ENCODE measurements around the gene ULBP3. TPM values are rescaled to one million over a fixed set of nuclear protein-coding genes. Genes with fewer than 3 reads are reported as not detected.

ULBP3 gene
- total RNA-seq, 4 donors from 2014 or later: 2.4 to 31.7 (median 16.5) TPM

DNA sequence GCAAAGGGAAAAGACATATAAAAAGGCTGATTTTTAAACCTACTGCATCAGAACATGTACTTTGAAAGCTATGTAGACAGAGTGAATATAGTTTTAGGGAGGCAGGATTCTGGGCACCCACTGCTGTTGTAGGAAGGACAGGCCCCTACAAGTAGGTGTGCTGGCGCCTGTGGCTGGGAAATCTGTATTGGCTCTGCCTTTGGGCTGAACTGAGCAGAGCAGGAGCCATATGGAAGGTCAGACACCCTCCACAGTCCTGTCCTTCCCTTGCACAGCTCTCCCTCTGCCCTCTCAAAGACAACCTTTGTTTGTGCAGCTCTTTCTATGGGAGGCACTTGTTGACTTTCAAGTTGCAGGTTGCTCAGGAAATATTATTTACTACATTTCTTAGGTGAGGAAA is 18.4 kb upstream of the ULBP3 start:
- H3K27ac ChIP-seq: no peak overlapping the region
- 88 to 100% methylated on average over 1 of the region's 1 CpG for WGBS, 2 donors
- no peaks in the 10 kb centered on the region for H3K9me3 ChIP-seq
- no peaks in the 10 kb centered on the region for H3K4me1 ChIP-seq
- intact Hi-C loops (cut with DNase I): no loop called here
- no peaks in the 10 kb centered on the region for H3K27me3 ChIP-seq
- TF ChIP-seq POLR2A (IDR thresholded peaks at IDR 0.05): no peak
- TF ChIP-seq, protein P1, sequence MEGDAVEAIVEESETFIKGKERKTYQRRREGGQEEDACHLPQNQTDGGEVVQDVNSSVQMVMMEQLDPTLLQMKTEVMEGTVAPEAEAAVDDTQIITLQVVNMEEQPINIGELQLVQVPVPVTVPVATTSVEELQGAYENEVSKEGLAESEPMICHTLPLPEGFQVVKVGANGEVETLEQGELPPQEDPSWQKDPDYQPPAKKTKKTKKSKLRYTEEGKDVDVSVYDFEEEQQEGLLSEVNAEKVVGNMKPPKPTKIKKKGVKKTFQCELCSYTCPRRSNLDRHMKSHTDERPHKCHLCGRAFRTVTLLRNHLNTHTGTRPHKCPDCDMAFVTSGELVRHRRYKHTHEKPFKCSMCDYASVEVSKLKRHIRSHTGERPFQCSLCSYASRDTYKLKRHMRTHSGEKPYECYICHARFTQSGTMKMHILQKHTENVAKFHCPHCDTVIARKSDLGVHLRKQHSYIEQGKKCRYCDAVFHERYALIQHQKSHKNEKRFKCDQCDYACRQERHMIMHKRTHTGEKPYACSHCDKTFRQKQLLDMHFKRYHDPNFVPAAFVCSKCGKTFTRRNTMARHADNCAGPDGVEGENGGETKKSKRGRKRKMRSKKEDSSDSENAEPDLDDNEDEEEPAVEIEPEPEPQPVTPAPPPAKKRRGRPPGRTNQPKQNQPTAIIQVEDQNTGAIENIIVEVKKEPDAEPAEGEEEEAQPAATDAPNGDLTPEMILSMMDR (IDR thresholded peaks at IDR 0.05): no peak
- no peaks in the 10 kb centered on the region for H3K36me3 ChIP-seq
- H3K4me3 ChIP-seq (replicated peaks in 1 of 3): no peak overlapping the region
- no peak for DNase-seq

DNA sequence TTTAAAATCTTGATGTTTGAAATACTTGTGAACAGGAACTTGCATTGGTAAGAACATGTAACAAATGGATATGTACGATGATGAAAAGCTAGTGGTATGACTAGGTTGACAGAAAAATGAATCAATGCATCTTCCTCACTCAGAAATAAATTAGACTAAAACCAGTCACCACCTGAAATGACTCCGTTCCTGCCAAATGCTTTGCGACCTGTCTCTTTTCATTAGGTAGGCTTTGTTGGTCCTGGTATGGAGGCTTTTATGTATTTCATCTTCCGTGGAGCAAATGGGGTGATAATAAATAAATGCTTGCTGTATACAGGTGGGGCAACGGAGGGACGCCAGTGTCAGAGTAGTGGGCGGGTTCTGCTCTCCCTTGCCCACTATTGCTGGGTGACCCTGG is 17.1 kb upstream of the ULBP3 start:
- H3K27me3 ChIP-seq: no peaks in the 10 kb centered on the region
- H3K27ac ChIP-seq: no peak overlapping the region
- DNase-seq: no peak
- no peaks in the 10 kb centered on the region for H3K36me3 ChIP-seq
- H3K4me1 ChIP-seq: no peaks in the 10 kb centered on the region
- intact Hi-C loops (cut with DNase I): no loop called here
- no peak overlapping the region for H3K4me3 ChIP-seq (replicated peaks in 1 of 3)
- H3K9me3 ChIP-seq: no peaks in the 10 kb centered on the region
- WGBS, 2 donors: 95 to 96% methylated on average over 7 of the region's 7 CpGs
- TF ChIP-seq POLR2A (IDR thresholded peaks at IDR 0.05): no peak
- TF ChIP-seq, protein P1 (IDR thresholded peaks at IDR 0.05): no peak

DNA sequence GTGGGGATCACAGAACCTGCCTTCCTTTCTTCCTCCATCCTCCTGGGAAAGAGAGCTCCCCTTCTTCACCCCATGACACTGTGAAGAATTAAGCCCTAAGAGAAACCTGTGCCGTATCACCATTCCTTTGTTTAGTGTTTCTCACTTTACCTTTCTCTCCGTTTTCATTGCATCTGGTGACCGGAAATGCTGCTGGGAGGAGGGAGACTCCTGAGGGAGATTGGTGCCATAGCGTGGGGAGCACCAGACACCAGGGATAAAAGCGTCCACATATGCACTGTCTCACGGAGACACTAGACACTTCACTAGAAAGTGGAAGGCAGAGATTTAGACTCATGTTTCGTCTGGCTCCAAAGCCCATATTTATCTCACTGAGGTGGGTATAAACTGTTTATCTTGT is 15.5 kb upstream of the ULBP3 start:
- WGBS, 2 donors: 90 to 91% methylated on average over 7 of the region's 7 CpGs
- no peaks in the 10 kb centered on the region for H3K9me3 ChIP-seq
- H3K27ac ChIP-seq: no peak overlapping the region
- DNase-seq: no peak
- TF ChIP-seq, protein P1 (IDR thresholded peaks at IDR 0.05): no peak
- TF ChIP-seq POLR2A (IDR thresholded peaks at IDR 0.05): no peak
- H3K36me3 ChIP-seq: no peaks in the 10 kb centered on the region
- no peak overlapping the region for H3K4me3 ChIP-seq (replicated peaks in 1 of 3)
- H3K4me1 ChIP-seq: no peaks in the 10 kb centered on the region
- intact Hi-C loops (cut with DNase I): loop anchor here (5.0 kb wide), 1 partner anchor 248 kb away; no protein-coding TSS in a partner anchor
- H3K27me3 ChIP-seq: no peaks in the 10 kb centered on the region

DNA sequence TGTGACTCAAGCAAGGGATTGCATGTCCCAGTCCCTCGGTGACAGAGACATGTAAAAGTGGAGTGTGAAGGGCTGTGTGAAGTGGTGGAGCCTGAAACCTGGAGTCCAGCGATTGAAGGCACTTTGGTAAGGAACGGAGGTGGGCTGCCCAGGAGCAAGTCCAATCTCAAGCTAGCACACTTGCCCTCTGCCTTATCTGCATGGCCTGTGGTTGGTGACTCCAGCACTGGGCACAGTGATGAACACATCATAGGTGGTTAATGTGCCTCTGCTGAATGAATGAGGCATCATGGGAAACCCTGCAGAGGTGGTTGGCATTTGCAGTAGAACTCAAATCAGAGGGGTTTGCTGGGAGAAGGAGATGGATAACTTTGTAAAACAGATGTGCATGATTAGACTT is 14.9 kb upstream of the ULBP3 start:
- 84 to 92% methylated on average over 3 of the region's 3 CpGs for WGBS, 2 donors
- no peak for TF ChIP-seq POLR2A (IDR thresholded peaks at IDR 0.05)
- TF ChIP-seq, protein P1 (IDR thresholded peaks at IDR 0.05): no peak
- intact Hi-C loops (cut with DNase I): loop anchor here (5.0 kb wide), 1 partner anchor 248 kb away; no protein-coding TSS in a partner anchor
- H3K9me3 ChIP-seq: no peaks in the 10 kb centered on the region
- no peaks in the 10 kb centered on the region for H3K36me3 ChIP-seq
- no peaks in the 10 kb centered on the region for H3K27me3 ChIP-seq
- no peak overlapping the region for H3K4me3 ChIP-seq (replicated peaks in 1 of 3)
- no peak for DNase-seq
- no peaks in the 10 kb centered on the region for H3K4me1 ChIP-seq
- H3K27ac ChIP-seq: no peak overlapping the region

DNA sequence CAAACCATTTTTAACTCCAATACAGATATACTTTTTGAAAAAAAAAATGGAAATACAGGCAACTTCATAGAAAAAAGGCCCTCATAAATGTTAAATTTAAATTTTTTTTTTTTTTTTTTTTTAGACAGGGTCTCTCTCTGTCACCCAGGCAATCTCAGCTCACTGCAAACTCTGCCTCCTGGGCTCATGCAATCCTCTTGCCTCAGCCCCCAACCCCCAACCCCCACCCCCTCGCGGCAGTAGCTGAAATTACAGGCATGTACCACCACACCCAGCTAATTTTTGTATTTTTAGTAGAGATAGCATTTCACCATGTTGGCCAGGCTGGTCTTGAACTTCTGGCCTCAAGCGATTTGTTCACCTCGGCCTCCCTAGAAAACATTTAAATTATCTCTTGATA is 12.8 kb upstream of the ULBP3 start:
- 69 to 79% methylated on average over 4 of the region's 4 CpGs for WGBS, 2 donors
- H3K4me3 ChIP-seq (replicated peaks in 1 of 3): no peak overlapping the region
- intact Hi-C loops (cut with DNase I): loop anchor here (5.0 kb wide), 1 partner anchor 251 kb away; no protein-coding TSS in a partner anchor
- no peak overlapping the region for H3K27ac ChIP-seq
- DNase-seq: no peak
- H3K9me3 ChIP-seq: no peaks in the 10 kb centered on the region
- TF ChIP-seq, protein P1 (IDR thresholded peaks at IDR 0.05): no peak
- no peak for TF ChIP-seq POLR2A (IDR thresholded peaks at IDR 0.05)
- H3K27me3 ChIP-seq: no peaks in the 10 kb centered on the region
- H3K36me3 ChIP-seq: no peaks in the 10 kb centered on the region
- peaks cover under 1% of the 10 kb centered on the region in 2 donors for H3K4me1 ChIP-seq
